GM12892 (cell line): ENCODE results near the gene EOGT.

ENCODE experiments used
- DNase-seq: peaks from one replicate; pipeline ENCODE4 v3.0.0; 2011; ENCODE audit not compliant: insufficient read length
- FAIRE-seq: peaks from 2 replicates; lab custom pipeline; 2011; peaks lifted over from hg19 to GRCh38; lab: Jason Lieb, UNC
- POLR2A ChIP-seq: IDR thresholded peaks from 2 replicates; pipeline ENCODE4 v1.6.1; 2011; ENCODE audit warnings: low read depth, low read length, control low read depth
- POLR2AphosphoS5 ChIP-seq: IDR thresholded peaks from 2 replicates; pipeline ENCODE4 v1.6.1; 2011; ENCODE audit warnings: low read depth, low read length, control low read depth
- TAF1 ChIP-seq: IDR thresholded peaks from 2 replicates; pipeline ENCODE4 v1.6.1; 2011; ENCODE audit warnings: low read depth, mild to moderate bottlenecking, control low read depth, low read length, borderline replicate concordance

EOGT gene

DNA sequence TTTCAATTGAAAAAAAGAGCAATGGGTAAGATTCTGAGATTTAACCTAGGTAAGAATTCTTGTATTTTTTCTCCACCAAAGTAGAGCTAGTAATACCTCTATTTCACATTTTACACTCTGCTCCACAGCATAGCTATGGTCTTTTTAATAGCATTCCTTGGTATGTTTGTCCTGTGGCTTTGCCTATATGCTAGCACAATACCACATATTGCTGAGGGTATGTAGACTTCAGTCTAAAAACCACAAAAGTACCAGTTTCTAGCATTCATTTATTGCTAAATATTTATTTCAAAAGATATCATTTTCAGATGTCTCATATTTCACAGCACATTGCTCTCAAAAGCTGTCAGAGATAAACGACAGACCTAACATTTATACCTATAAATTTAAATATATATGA, 18.2 kb upstream of the EOGT start:
- DNase-seq (no peak), FAIRE-seq (no peak)
- TF ChIP-seq TAF1 = no peak
- no peak for TF ChIP-seq POLR2AphosphoS5
- TF ChIP-seq POLR2A = no peak

DNA sequence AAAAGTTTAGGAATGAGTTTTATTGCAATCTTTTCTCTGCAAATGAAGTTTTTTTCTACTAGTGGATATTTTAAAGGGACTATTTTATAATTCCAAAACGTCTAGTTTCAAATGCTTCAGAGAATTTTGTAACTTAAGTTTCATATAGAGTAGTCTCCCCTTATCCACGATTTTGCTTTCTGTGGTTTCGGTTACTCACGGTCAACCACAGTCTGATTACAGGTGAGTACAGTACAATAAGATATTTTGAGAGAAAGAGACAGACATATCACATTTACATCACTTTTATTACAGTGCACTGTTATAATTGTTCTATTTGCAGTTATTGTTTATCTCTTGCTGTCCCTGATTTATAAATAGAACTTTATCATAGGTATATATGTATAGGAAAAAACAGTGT, 7.4 kb upstream of the EOGT start:
- TF ChIP-seq POLR2A = no peak
- no peak for TF ChIP-seq POLR2AphosphoS5
- TF ChIP-seq TAF1 = no peak
- FAIRE-seq (no peak), DNase-seq (no peak)

GRCh38 chr3:69020424-69020823, 6.9 kb upstream of the EOGT start:
- TF ChIP-seq POLR2A (no peak), TAF1 (no peak), POLR2AphosphoS5 (no peak)
- no peak for DNase-seq
- no peak for FAIRE-seq

DNA sequence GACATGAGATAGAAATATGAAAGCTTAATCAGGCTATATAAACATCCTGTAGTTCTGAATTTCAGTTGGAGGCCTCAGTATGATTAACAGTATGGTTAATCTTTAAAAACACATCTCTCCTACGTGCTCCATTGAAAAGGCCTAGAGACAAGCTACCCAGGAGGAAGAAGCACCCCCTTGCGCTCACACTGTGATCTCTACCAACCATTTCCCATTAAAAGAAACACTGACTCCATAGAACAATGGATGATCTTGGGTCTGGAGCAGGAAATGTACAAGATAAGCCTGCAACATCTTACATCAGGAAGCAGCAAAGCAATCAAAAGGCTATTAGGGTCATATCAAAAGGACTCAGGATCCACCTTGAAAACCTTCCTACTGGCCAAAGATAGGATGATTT, 3.4 kb upstream of the EOGT start:
- FAIRE-seq (no peak), DNase-seq (no peak)
- TF ChIP-seq TAF1 (no peak), POLR2AphosphoS5 (no peak), POLR2A (no peak)

- FAIRE-seq = no peak
Measured at GRCh38 chr3:69016102-69016501, 2.6 kb upstream of the EOGT start.

DNA sequence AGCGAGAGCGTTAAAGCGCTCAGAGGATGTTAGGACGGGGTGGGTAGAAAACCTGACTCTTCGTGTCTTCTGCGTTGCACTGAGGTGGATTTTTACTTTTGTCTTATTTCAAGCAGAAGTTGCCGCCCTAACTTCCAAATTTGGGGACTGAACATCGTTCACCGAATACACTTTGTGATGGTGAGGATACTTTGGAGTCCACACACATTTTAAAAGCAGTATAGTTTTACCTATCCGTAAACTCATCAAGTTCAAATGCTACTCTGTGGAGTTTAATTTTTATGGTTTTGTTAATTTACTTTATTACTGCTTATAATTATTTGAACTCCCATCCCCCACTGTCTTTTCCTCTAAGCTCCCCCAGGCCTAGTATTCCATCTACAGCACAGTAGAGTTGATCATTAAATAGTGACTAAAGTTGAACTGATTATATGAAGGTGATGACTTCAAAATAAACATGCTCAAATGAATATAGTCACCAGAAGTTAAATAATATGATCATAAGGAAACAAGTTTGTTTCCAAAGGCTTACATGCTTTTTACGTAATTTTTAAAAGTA, 617 bp upstream of the EOGT start:
- DNase-seq = no peak
- no peak for FAIRE-seq
- no peak for TF ChIP-seq TAF1
- no peak for TF ChIP-seq POLR2AphosphoS5
- no peak for TF ChIP-seq POLR2A

More at GRCh38 chr3:69016102-69016501, 2.6 kb upstream of the EOGT start:
- DNase-seq = no peak
- no peak for TF ChIP-seq POLR2AphosphoS5

DNA sequence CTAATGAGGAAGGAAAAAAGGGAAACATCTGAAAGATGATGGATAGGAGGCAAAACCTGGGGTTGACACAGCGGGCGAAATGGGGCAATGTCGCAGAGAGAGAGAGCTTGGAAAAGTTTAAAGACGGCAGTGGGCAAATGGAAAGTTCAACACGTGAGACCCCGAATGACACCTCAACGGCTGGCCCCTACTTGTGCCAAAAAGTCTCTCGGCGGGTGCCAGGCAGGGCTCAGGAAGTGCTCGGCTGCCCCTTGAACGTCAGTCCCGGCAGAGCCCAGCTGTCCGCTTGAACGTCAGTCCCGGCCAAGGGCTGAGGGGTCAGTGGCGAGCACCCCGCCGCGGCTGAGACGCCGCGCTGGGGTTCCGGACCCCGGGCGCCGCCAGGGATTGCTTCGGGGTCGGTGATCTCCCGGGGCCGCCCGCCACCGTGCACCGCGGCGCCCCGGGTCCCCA, 658 bp downstream of the EOGT start:
- TF ChIP-seq POLR2A (no peak), POLR2AphosphoS5 (no peak), TAF1 (no peak)

DNA sequence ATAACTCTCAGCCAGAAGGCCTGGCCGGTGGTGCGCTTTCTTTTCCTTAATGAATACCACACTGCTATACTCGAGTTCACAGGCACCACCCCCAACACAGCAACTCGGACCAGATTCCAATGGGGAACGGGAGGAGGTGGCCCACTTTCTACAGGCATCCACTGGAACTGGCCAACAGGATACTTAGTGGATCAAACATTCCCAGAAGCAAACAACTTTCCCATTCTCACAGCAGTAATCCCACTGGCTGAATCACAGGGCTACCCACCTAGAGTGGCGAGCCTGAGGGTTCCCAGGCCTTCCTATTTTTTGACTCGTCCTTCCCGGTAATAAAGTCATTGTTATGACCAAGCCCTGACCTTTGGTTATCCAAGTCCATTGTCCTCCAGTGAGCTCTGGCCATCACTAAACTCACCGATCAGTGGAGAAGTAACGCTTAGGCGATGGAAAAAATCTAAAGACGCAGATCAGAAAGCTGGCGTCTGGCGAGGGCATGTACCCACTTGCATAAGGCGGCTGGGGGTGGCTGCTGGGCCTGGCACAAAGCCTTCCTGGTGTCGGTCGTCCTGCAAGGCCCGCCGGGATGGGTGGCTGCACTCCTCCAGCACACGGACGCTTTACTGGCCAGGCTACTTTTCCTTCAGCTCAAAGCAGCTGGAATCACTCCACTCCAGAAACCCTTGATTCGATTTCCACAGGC, 1.2 kb downstream of the EOGT start:
- TF ChIP-seq TAF1 = no peak
- TF ChIP-seq POLR2A = no peak
- TF ChIP-seq POLR2AphosphoS5 = no peak
- DNase-seq (no peak), FAIRE-seq (no peak)

More for the DNA sequence above, 658 bp downstream of the EOGT start:
- FAIRE-seq (no peak), DNase-seq (peak; percentile 42)

DNA sequence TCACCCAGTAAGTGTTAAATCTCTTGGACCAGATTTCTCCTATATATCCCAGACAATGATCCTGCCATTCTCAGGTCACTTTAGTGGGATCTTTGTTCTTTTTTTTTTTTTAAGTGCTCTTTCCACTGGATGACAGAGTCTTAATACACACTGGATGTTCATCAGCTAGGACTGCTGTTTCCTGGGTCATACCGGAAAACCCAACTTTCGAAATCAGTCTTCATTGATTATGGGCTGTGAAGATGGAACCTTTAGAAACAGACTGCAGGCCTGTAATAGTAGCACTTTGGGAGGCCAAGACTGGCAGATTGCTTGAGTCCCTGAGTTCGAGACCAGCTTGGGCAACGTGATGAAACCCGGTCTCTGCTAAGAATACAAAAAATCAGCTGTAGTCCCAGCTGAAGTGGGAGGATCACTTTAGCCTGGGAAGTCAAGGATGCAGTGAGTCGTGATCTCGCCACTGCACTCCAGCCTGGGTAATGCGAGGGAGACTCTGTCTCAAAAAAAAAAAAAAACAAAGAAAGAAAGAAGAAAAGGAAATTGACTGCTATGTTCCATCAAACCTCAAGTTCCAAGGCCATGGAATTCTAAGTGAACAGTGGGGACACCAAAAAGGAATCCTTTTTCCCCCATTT, 2.3 kb downstream of the EOGT start:
- TF ChIP-seq POLR2A = no peak
- no peak for TF ChIP-seq TAF1
- no peak for TF ChIP-seq POLR2AphosphoS5
- FAIRE-seq (no peak), DNase-seq (no peak)

DNA sequence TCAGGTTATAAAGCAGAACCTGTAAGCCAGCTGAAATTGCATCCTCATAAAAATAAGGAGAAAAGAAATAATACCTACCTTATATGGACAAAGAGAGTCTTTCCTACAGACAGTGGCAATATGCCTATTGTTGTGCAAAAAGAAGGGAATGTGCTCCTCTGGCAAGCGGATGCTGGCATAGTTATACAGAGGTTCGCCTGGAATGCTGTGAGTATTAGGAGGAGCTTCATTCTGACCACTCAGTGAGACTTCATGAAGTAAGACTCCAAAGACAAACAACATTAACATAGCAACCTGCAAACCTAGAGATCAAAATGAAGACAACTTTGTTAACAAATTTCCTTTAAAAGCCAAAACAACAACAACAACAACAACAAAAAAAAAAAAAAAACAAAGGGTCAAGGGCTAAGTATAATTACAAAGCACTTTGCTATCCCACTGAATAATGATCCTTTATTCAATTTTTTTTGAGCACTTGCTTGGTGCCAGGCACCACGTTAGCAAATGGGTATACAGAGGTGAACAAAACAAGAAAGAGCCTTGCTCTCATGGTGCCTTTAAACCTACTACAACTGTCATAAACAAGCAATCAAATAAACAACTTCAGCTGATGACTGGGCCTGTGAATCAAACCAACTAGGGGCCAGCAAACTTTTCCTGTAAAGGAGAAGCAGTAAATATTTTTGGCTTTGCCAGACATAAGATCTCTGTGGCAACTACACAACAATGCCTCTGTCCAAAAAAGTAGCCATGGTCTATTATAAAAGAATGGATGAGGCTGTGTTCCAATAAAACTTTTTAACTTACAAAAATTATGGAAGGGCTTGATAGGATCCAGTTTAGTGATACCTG, 3.7 kb downstream of the EOGT start:
- TF ChIP-seq POLR2A = no peak
- TF ChIP-seq TAF1 = no peak
- TF ChIP-seq POLR2AphosphoS5 = no peak
- no peak for FAIRE-seq
- no peak for DNase-seq

DNA sequence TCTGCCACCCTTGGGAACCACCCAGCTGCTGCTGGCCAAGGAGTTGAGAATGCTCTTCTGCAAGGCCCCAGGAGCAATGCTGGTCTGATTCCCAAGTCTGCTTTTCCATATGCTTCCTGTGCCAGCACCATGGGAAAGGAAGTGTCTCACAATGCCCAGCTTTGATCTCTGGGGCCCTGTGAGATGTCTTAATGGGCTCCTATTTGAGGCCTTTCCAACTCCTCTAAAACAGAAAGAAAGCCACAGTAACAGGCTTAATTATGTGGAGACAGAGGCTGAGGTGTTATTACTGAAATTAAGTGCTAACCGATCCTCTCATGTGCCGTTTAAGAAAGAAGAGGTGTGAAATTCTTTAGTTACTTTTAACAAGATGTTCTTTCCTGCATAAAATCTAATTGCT, 4.5 kb downstream of the EOGT start:
- FAIRE-seq (no peak), DNase-seq (no peak)
- TF ChIP-seq POLR2A (no peak), TAF1 (no peak), POLR2AphosphoS5 (no peak)

DNA sequence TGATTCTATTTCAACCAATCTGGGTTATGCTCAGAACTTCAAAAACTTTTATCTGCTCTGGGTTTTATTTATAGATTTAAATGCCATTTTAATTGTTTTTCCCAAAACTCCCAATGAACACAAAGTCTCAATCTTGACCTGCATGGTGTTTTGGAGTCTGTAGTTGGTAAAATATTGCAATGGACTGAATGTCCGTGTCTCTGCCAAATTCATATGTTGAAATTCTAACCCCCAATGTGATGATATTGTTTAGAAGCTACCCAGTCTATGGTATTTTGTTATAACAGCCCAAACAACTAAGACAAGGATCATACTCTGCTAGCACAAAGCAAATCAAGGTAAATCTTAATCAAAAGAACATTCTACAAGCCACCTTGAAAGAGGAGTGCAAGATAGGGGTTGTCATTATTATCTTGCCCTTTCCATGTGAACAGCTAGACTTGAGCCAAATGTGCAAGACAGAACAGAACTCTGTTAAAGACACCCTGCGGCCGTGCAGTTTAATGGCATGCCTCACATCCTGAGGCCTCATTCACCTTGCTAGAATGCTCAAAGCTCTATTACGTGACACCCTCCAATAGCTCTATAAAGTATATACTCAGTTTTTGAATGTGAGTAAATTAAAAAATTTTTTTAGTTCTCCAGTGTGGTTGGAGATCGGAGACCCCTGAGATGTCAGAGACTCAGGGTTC, 7.5 kb downstream of the EOGT start:
- no peak for TF ChIP-seq POLR2A
- TF ChIP-seq POLR2AphosphoS5 = no peak
- FAIRE-seq (no peak), DNase-seq (no peak)
